Mesendoderm (in vitro differentiated cells): ENCODE measurements around the gene INCENP.

Source experiments
- DNase-seq: peaks from one replicate; pipeline ENCODE4 v3.0.0; 2013
- H2AK5ac ChIP-seq: 2 replicates; pipeline ENCODE4 v1.6.1; 2013; ENCODE audit warnings: low read length, inconsistent platforms
- H2BK120ac ChIP-seq: 2 replicates; pipeline ENCODE4 v1.6.1; 2013; ENCODE audit warnings: low read depth, mild to moderate bottlenecking, low read length, moderate library complexity, mixed read lengths
- H2BK15ac ChIP-seq: replicated peaks from 2 replicates; pipeline ENCODE4 v1.6.1; 2013; ENCODE audit warnings: low read depth, mild to moderate bottlenecking, moderate library complexity
- H2BK5ac ChIP-seq: 2 replicates; pipeline ENCODE4 v1.6.1; 2013; ENCODE audit warnings: low read length, inconsistent platforms
- H3K18ac ChIP-seq: 2 replicates; pipeline ENCODE4 v1.6.1; 2013; ENCODE audit warnings: mild to moderate bottlenecking, low read length, mixed read lengths
- H3K23ac ChIP-seq: one replicate; pipeline ENCODE4 v1.6.1; 2013; ENCODE audit warnings: low read length
- H3K27ac ChIP-seq: 2 replicates; pipeline ENCODE4 v1.5.1; 2013; ENCODE audit warnings: low read depth, mild to moderate bottlenecking, inconsistent platforms, low read length, moderate library complexity
- H3K27me3 ChIP-seq: 2 replicates; pipeline ENCODE4 v1.6.1; 2013; ENCODE audit warnings: low read length, control low read depth, mild to moderate bottlenecking, inconsistent platforms; ENCODE audit not compliant: insufficient read depth, poor library complexity
- H3K36me3 ChIP-seq: 2 replicates; pipeline ENCODE4 v1.6.1; 2013; ENCODE audit warnings: low read length, inconsistent platforms; ENCODE audit not compliant: control insufficient read depth, insufficient read depth
- H3K4ac ChIP-seq: one replicate; pipeline ENCODE4 v1.6.1; 2013; ENCODE audit warnings: low read depth, mild to moderate bottlenecking, low read length, moderate library complexity
- H3K4me1 ChIP-seq: 2 replicates; pipeline ENCODE4 v1.6.1; 2013; ENCODE audit warnings: low read depth, low read length, inconsistent platforms; ENCODE audit not compliant: control insufficient read depth
- H3K4me2 ChIP-seq: 2 replicates; pipeline ENCODE4 v1.6.1; 2013; ENCODE audit warnings: low read length
- H3K4me3 ChIP-seq: 2 replicates; pipeline ENCODE4 v1.5.1; 2013; ENCODE audit warnings: mild to moderate bottlenecking, low read length
- H3K56ac ChIP-seq: one replicate; pipeline ENCODE4 v1.6.1; 2013; ENCODE audit warnings: low read length
- H3K79me1 ChIP-seq: 2 replicates; pipeline ENCODE4 v1.6.1; 2013; ENCODE audit warnings: low read length, inconsistent platforms
- H3K79me2 ChIP-seq: 2 replicates; pipeline ENCODE4 v1.6.1; 2013; ENCODE audit warnings: mild to moderate bottlenecking, low read length; ENCODE audit not compliant: control insufficient read depth, insufficient read depth
- H3K9ac ChIP-seq: 2 replicates; pipeline ENCODE4 v1.6.1; 2013; ENCODE audit warnings: low read length, inconsistent platforms
- H4K5ac ChIP-seq: one replicate; pipeline ENCODE4 v1.6.1; 2013; ENCODE audit warnings: low read length
- H4K8ac ChIP-seq: one replicate; pipeline ENCODE4 v1.6.1; 2013; ENCODE audit warnings: low read depth, mild to moderate bottlenecking, control low read depth, low read length, moderate library complexity
- WGBS: extraction: QIAGEN DNeasy Blood & Tissue Kit; methylation state at CpG from one replicate; pipeline ENCODE4 v1.1.7; 2013; ENCODE audit warnings: low lambda C conversion rate, missing lambda C conversion rate; ENCODE audit not compliant: insufficient coverage; ENCODE audit errors: extremely low coverage; 5-methylcytosine and 5-hydroxymethylcytosine counted together

Gene INCENP

GRCh38 chr11:62143727-62144126 lies 19.9 kb downstream of the INCENP start:
- no peak overlapping the region for H3K4me3 ChIP-seq
- H3K56ac ChIP-seq, result no peak overlapping the region
- no peak overlapping the region for H3K23ac ChIP-seq
- H3K18ac ChIP-seq, result no peak overlapping the region
- H3K27ac ChIP-seq, result no peak overlapping the region
- H2AK5ac ChIP-seq, result no peak overlapping the region
- H3K4ac ChIP-seq, result no peak overlapping the region
- H2BK5ac ChIP-seq, result no peak overlapping the region
- no peaks in the 10 kb centered on the region for H3K27me3 ChIP-seq
- DNase-seq, result no peak
- H4K5ac ChIP-seq, result no peak overlapping the region
- H3K9ac ChIP-seq, result no peak overlapping the region
- no peak overlapping the region for H2BK120ac ChIP-seq
- H3K4me2 ChIP-seq, result no peak overlapping the region
- H3K4me1 ChIP-seq, result no peaks in the 10 kb centered on the region
- no peaks in the 10 kb centered on the region for H3K79me2 ChIP-seq
- no peak overlapping the region for H4K8ac ChIP-seq
- no peaks in the 10 kb centered on the region for H3K79me1 ChIP-seq
- peaks cover 28% of the 10 kb centered on the region for H3K36me3 ChIP-seq
- WGBS, result no CpG with 5 or more reads among the region's 1 CpG
- no peak overlapping the region for H2BK15ac ChIP-seq

GRCh38 chr11:62144641-62145255 lies 20.9 kb downstream of the INCENP start:
- Histone ChIP-seq H3K79me2 (no peaks in the 10 kb centered on the region), H3K18ac (no peak overlapping the region), H2AK5ac (no peak overlapping the region), H3K27me3 (no peaks in the 10 kb centered on the region), H3K9ac (no peak overlapping the region), H3K36me3 (peaks cover 25% of the 10 kb centered on the region), H3K4me1 (no peaks in the 10 kb centered on the region), H2BK15ac (no peak overlapping the region), H3K4me2 (no peak overlapping the region), H4K8ac (no peak overlapping the region), H3K23ac (no peak overlapping the region), H3K4ac (no peak overlapping the region), H3K56ac (no peak overlapping the region), H3K4me3 (no peak overlapping the region), H2BK5ac (no peak overlapping the region), H3K27ac (no peak overlapping the region), H2BK120ac (no peak overlapping the region), H3K79me1 (no peaks in the 10 kb centered on the region), H4K5ac (no peak overlapping the region)
- DNase-seq, result no peak
- no CpG with 5 or more reads among the region's 24 CpGs for WGBS

GRCh38 chr11:62145261-62145871 lies 21.6 kb downstream of the INCENP start:
- no peak overlapping the region for H2BK15ac ChIP-seq
- H3K23ac ChIP-seq, result no peak overlapping the region
- H2BK5ac ChIP-seq, result no peak overlapping the region
- H2AK5ac ChIP-seq, result no peak overlapping the region
- peaks cover 29% of the 10 kb centered on the region for H3K36me3 ChIP-seq
- no CpG with 5 or more reads among the region's 11 CpGs for WGBS
- DNase-seq, result no peak
- no peak overlapping the region for H3K18ac ChIP-seq
- H4K8ac ChIP-seq, result no peak overlapping the region
- no peak overlapping the region for H4K5ac ChIP-seq
- no peaks in the 10 kb centered on the region for H3K79me1 ChIP-seq
- no peak overlapping the region for H3K4ac ChIP-seq
- H2BK120ac ChIP-seq, result no peak overlapping the region
- no peak overlapping the region for H3K56ac ChIP-seq
- no peak overlapping the region for H3K27ac ChIP-seq
- H3K4me1 ChIP-seq, result no peaks in the 10 kb centered on the region
- H3K27me3 ChIP-seq, result no peaks in the 10 kb centered on the region
- H3K79me2 ChIP-seq, result no peaks in the 10 kb centered on the region
- no peak overlapping the region for H3K4me3 ChIP-seq
- no peak overlapping the region for H3K4me2 ChIP-seq
- H3K9ac ChIP-seq, result no peak overlapping the region

GRCh38 chr11:62146476-62147200 lies 22.8 kb downstream of the INCENP start:
- Histone ChIP-seq H3K23ac (no peak overlapping the region), H3K4me3 (no peak overlapping the region), H2BK120ac (no peak overlapping the region), H3K79me2 (no peaks in the 10 kb centered on the region), H3K27me3 (no peaks in the 10 kb centered on the region), H2BK5ac (no peak overlapping the region), H4K5ac (no peak overlapping the region), H3K79me1 (no peaks in the 10 kb centered on the region), H3K18ac (no peak overlapping the region), H3K36me3 (peaks cover 35% of the 10 kb centered on the region), H3K4ac (no peak overlapping the region), H2BK15ac (no peak overlapping the region), H4K8ac (no peak overlapping the region), H3K4me1 (no peaks in the 10 kb centered on the region), H3K27ac (no peak overlapping the region), H2AK5ac (no peak overlapping the region), H3K56ac (no peak overlapping the region), H3K4me2 (no peak overlapping the region), H3K9ac (no peak overlapping the region)
- no peak for DNase-seq
- no CpG with 5 or more reads among the region's 36 CpGs for WGBS

GRCh38 chr11:62147545-62147944 lies 23.7 kb downstream of the INCENP start:
- H4K5ac ChIP-seq, result no peak overlapping the region
- DNase-seq, result no peak
- no peak overlapping the region for H4K8ac ChIP-seq
- H3K23ac ChIP-seq, result no peak overlapping the region
- no peaks in the 10 kb centered on the region for H3K4me1 ChIP-seq
- H3K18ac ChIP-seq, result no peak overlapping the region
- H3K4me2 ChIP-seq, result no peak overlapping the region
- H2BK15ac ChIP-seq, result no peak overlapping the region
- WGBS, result no CpG with 5 or more reads among the region's 12 CpGs
- peaks cover 34% of the 10 kb centered on the region for H3K36me3 ChIP-seq
- no peak overlapping the region for H3K56ac ChIP-seq
- H2BK120ac ChIP-seq, result no peak overlapping the region
- H3K79me1 ChIP-seq, result no peaks in the 10 kb centered on the region
- H3K4ac ChIP-seq, result no peak overlapping the region
- H3K79me2 ChIP-seq, result no peaks in the 10 kb centered on the region
- no peak overlapping the region for H3K27ac ChIP-seq
- H3K27me3 ChIP-seq, result no peaks in the 10 kb centered on the region
- no peak overlapping the region for H2BK5ac ChIP-seq
- H2AK5ac ChIP-seq, result no peak overlapping the region
- no peak overlapping the region for H3K9ac ChIP-seq
- no peak overlapping the region for H3K4me3 ChIP-seq
